ENCODE results near the gene SLX4IP. TPM values are rescaled to one million over a fixed set of nuclear protein-coding genes. Genes with fewer than 3 reads are reported as not detected.

SLX4IP gene
- total RNA-seq, 1 donor from 2014 or later: 7.7 TPM

GRCh38 chr20:10632721-10633509 is 197.8 kb downstream of the SLX4IP start:
- DNase-seq (ENCODE audit: low spot score): no peak

- DNase-seq (ENCODE audit: low spot score): no peak
These were observed 198.6 kb downstream of the SLX4IP start for GRCh38 chr20:10633718-10634117.

- DNase-seq (ENCODE audit: low spot score): no peak
These were observed 199.1 kb downstream of the SLX4IP start for GRCh38 chr20:10634211-10634610.

- no peak for DNase-seq (ENCODE audit: low spot score)
These were observed 199.7 kb downstream of the SLX4IP start for GRCh38 chr20:10634683-10635411.

- no peak for DNase-seq (ENCODE audit: low spot score)
These were observed 200.5 kb downstream of the SLX4IP start for GRCh38 chr20:10635476-10636208.

GRCh38 chr20:10636326-10636818 is 201.3 kb downstream of the SLX4IP start:
- DNase-seq (ENCODE audit: low spot score): no peak

- no peak for DNase-seq (ENCODE audit: low spot score)
These were observed 202.0 kb downstream of the SLX4IP start for GRCh38 chr20:10637031-10637559.

GRCh38 chr20:10637563-10637962 is 202.5 kb downstream of the SLX4IP start:
- DNase-seq (ENCODE audit: low spot score): no peak

GRCh38 chr20:10639077-10639736 is 204.1 kb downstream of the SLX4IP start:
- no peak for DNase-seq (ENCODE audit: low spot score)

- no peak for DNase-seq (ENCODE audit: low spot score)
These were observed 204.8 kb downstream of the SLX4IP start for GRCh38 chr20:10639737-10640556.

GRCh38 chr20:10640897-10641296 is 205.8 kb downstream of the SLX4IP start:
- no peak for DNase-seq (ENCODE audit: low spot score)

GRCh38 chr20:10641467-10641866 is 206.4 kb downstream of the SLX4IP start:
- no peak for DNase-seq (ENCODE audit: low spot score)

- DNase-seq (ENCODE audit: low spot score): no peak
These were observed 206.8 kb downstream of the SLX4IP start for GRCh38 chr20:10641893-10642292.

- DNase-seq (ENCODE audit: low spot score): no peak
These were observed 207.9 kb downstream of the SLX4IP start for GRCh38 chr20:10642856-10643559.

- no peak for DNase-seq (ENCODE audit: low spot score)
These were observed 208.4 kb downstream of the SLX4IP start for GRCh38 chr20:10643560-10643873.

- DNase-seq (ENCODE audit: low spot score): no peak
These were observed 209.5 kb downstream of the SLX4IP start for GRCh38 chr20:10644458-10645204.

GRCh38 chr20:10645205-10645570 is 210.1 kb downstream of the SLX4IP start:
- DNase-seq (ENCODE audit: low spot score): no peak

GRCh38 chr20:10646006-10646405 is 210.9 kb downstream of the SLX4IP start:
- DNase-seq (ENCODE audit: low spot score): no peak

GRCh38 chr20:10646886-10647420 is 211.8 kb downstream of the SLX4IP start:
- DNase-seq (ENCODE audit: low spot score): no peak
